NCI-H1105 treated with DMSO at 0.1 percent for 48 hours (cell line): Measurements from ENCODE around the gene GOLGA8N.
"Not testable (repeated sequence)": the region's sequence is repeated elsewhere in the genome, so short reads cannot be mapped to it uniquely, and the experiment has no call there.

Experiments used
- DNase-seq: peaks from one replicate; lab custom pipeline; 2025; lab: John Stamatoyannopoulos, UW

GOLGA8N gene

DNA sequence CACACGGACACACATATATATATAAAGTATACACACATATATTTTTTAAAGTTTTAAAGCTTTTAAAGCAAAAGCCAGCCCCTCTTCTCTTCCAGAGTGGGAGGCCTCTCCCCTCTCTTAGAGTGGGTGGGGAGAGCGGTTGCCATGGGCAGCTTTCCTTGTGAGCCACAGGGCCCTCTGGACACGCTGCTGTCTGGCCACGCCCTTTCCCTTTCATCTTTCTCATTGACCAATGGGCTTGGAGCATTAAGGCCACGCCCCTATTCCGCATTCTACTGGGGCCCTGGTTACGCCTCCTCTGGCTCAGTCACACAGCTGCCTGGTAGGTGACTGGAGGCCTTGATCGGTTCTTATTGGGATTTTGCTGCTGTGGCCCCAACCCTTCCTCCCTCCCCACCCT, at the start of gene GOLGA8N:
Gene GOLGA8N (plus strand): TSS at position 306 of the 400 bp plus-strand sequence.
- DNase-seq = not testable (repeated sequence)

DNA sequence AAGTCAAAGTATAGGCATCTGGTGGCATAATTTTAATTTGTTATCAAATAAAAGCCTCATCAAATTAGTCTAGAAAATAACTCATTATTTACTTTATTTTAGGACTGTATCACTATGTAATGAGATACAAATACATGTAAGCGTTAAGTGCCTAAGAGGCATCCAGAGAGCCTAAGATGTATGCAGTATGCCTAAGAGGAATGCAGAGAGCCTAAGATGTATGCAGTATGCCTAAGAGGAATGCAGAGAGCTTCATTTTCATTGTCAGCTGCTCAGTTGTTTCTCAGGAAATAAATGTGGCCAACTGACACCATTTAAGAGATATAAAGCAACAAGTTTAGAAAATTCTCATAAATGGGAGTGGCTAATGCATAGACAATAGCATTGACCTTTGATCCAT, 49.8 kb upstream of the GOLGA8N start:
- DNase-seq = not testable (repeated sequence)

DNA sequence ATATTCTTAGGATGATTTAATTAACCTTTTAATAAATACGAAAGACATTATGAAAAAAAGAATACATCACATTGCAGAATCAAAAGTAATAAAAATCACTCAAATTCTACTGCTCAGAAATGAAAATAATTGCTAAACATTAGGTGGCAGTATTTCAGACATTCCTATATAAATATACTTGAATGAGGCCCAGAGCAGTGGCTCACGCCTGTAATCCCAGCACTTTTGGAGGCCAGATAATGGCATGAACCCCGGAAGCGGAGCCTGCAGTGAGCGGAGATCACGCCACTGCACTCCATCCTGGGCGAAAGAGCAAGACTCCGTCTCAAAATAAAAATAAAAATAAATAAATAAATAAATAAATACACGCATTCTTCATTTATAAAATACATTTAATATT, 48.1 kb upstream of the GOLGA8N start:
- not testable (repeated sequence) for DNase-seq

DNA sequence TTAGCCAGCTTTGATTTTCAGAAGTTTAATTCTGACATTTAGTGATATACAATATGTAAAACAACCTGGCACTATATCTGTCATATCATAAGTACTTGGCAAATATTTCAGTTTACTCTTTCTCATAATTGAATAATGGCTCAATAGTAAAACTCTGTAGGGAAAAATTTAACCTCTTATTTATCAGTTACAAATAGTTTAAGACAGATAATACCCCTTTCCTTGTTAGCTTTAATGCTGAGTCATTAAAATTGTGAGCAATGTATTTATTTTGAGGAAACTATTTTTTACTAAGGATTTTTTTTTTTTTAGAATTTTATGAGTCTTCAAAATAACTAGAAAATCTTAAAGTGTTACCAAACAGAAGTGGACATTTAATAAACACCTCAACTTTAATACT, 38.7 kb upstream of the GOLGA8N start:
- not testable (repeated sequence) for DNase-seq

DNA sequence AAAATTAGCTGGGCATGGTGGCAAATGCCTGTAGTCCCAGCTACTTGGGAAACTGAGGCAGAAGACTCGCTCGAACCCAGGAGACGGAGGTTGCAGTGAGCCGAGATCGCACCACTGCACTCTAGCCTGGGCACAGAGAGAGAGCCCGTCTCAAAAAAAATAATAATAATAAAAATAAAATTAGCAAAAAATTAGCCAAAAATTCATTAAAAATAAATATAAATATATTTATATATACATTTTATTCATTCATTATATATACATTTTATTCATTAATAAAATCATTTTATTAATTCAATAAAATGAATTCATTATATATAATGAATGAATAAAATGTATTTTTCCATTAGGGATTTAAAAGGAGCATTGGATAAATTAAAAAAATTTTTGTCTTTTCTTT, 31.1 kb upstream of the GOLGA8N start:
- not testable (repeated sequence) for DNase-seq

DNA sequence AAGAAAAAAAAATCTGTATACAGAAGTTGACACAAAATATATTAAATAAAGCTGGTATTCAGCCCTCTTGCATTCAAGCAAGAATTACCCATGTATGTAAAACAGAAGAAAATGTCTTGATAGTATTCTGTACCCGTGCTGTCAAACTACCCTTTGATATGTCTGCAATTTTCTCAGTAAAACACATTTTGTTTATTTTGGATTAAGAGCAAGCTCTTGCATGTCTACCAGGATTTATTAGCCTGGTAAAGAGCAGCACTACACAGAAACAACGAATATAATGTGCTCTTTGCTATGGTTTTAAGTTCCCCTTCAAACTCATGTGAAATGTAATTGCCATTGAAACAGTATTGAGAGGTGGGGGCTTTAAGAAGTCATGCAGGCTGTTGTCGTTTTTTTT, 24.3 kb upstream of the GOLGA8N start:
- DNase-seq = not testable (repeated sequence)

DNA sequence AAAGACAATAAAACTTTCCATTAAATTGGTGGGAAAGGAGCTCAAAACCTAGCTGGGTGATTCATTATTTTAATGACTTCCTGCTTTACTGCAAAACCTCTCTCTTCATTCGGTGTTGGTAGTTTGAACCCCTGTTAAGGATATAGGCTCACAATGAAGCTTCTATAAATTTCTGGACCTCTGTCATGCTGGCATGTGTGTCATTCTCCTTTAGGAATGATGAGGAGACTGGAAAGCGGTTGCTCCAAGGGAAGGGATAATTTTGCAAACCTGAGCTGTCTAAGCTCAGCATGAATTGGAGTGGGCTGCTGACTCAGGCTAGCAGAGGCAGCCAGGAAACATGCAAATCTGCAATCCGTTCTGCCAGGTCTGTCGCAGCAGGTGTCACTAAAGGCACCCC, 14.8 kb upstream of the GOLGA8N start:
- DNase-seq = not testable (repeated sequence)

DNA sequence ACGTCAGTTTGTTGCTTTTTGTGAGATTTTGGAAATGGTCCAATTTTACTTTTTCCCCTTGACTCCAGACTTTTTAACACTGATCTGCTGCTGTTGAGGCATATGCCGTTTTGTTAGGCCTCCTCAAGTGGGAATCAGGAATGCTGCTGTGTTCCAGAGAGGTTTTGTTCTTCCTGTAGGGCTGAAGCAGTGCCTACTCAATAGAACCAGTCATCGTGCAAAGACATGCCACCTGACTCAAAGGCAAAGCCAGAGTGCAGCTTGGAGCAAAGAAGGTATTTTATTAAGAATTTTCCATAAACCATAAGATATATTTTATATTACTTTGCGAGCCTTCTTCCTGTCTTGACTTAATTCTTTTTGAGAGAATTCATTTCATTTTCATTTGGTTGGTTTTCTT, 7.4 kb upstream of the GOLGA8N start:
- not testable (repeated sequence) for DNase-seq

DNA sequence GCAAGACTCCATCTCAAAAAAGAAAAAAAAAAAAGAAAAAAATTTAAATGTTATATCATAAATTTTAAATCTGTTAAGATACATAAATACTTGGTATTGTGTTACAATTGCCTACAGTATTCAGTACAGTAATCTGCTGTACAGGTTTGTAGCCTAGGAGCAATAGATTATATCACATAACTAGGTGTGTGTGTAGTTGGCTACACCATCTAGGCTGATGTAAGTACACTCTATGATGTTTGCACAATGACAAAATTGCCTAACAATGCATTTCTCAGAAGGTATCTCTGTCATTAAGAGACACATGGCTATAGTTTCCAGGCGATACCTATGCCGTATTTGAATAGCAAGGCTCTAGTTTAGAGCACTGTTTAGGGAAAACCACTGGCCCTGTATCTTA, 16.3 kb downstream of the GOLGA8N start:
- DNase-seq = not testable (repeated sequence)

DNA sequence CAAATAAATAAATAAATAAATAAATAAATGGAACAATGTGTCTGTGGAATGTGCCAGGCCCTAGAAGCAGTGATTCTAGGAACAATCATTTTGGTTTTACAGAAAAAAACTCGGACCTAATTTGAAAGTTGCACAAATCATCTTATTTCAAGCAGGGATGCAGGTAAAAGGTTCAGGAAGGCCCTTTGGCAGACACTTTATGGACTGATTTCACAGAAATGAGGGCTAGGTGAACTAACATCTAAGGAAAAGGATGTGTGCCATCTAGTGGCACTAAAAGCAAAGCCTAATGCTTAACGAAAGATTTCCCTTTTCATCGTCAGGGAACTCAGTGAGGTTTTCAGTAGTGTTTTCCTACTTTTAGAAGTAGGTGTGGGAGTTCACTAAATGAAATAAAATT, 17.5 kb downstream of the GOLGA8N start:
- not testable (repeated sequence) for DNase-seq

DNA sequence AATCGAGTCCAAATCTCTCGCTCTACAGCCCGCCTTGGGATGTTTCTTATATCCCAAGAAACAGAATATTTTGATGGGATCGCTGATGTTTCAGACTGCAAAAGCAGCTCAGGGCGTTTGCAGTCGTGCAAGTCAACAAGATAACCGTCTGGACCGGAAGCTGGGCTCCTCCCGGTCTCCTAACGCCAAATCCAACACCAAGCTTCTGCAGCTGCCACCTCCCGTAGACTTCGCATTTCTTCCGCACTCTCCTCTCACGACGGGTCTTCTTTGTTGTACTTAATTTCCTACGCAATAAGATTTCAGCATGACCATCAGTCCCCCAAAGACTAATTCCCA, 21.4 kb downstream of the GOLGA8N start:
- not testable (repeated sequence) for DNase-seq

DNA sequence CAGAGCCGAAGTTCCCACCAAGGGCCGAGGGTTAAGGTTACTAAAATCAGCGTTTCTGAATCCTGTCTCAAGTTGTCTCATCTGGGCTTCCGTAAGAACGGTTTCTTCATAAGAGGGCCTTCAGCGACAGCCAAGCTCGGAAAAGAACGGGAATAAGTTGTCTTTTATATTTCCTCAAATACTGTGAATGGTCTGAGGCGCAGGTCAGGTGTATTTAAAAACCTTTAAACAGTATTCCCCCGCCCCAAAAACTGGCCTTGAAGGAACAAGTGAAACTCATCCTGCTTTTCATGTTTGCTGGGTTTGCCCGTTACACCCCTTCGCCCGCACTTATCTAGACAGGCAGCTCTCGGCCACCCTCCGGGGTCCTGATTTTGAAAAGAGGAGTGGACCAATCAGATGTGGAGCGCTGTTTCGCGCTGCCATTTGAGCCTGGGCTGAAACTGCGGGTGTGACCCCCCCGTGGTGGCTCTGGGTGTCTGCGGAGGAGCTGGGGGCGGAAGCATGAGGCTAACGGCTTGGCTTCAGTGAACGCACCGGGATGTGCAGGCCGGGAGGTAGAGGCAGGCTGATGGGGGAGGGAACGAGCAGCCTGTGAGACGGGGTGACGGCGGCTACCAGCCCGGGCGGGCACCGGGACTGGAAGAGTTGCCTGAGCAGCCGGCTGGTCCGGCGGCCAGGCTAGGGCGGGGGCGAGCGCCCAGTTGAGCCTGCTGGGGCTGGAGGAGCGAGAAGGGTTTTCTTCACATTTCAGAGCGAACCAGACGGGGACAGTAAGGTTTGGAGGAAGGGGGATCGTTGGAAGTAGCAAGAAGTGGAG, 22.0 kb downstream of the GOLGA8N start, which contains the start of gene ARHGAP11A:
Gene ARHGAP11A (plus strand): TSS at position 454 of the 820 bp plus-strand sequence. CDS start 708 bp downstream, outside the sequence.
- not testable (repeated sequence) for DNase-seq

DNA sequence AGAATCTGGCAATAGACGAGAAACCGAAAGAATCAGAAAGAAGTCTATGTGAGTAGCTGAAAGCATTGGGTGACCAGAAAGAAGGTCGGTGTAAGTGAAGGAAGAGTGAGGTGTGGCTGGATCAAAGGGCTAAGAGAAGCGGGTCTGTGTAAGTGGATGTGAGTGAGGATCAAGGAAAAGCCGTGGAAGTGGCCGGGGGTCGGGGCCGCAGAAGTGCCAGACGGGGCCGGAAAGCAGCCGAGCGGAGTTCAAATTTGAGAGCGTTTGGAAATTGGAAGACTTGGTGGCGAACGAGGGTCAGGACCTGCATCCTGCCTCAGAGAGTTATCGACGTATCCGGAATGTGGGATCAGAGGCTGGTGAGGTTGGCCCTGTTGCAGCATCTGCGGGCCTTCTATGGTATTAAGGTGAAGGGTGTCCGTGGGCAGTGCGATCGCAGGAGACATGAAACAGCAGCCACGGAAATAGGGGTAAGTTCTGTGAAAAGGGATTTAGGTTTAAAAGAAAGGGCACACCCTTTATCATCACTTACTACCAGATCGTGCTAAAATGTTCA, 22.7 kb downstream of the GOLGA8N start:
- not testable (repeated sequence) for DNase-seq

DNA sequence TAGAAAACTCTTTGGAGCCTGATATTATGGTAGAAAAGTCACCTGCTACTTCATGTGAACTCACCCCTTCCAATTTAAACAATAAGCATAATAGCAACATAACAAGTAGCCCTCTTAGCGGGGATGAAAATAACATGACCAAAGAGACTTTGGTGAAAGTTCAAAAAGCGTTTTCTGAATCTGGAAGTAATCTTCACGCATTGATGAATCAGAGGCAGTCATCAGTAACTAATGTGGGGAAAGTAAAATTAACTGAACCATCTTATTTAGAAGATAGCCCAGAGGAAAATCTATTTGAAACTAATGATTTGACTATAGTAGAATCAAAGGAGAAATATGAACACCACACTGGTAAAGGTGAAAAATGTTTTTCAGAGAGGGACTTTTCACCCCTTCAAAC, 43.2 kb downstream of the GOLGA8N start:
- no peak for DNase-seq

DNA sequence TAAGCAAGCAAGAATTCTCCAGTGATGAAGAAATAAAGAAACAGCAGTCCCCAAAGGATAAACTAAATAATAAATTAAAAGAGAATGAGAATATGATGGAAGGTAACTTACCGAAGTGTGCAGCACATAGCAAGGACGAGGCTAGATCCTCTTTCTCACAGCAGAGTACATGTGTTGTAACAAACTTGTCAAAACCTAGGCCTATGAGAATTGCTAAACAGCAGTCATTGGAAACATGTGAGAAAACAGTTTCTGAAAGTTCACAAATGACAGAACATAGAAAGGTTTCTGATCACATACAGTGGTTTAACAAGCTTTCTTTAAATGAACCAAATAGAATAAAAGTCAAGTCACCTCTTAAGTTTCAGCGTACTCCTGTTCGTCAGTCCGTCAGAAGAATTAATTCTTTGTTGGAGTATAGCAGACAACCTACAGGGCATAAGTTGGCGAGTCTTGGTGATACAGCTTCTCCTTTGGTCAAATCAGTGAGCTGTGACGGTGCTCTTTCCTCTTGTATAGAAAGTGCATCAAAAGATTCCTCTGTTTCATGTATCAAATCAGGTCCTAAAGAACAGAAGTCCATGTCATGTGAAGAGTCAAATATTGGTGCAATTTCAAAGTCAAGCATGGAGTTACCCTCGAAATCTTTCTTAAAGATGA, 43.8 kb downstream of the GOLGA8N start:
- DNase-seq = no peak

DNA sequence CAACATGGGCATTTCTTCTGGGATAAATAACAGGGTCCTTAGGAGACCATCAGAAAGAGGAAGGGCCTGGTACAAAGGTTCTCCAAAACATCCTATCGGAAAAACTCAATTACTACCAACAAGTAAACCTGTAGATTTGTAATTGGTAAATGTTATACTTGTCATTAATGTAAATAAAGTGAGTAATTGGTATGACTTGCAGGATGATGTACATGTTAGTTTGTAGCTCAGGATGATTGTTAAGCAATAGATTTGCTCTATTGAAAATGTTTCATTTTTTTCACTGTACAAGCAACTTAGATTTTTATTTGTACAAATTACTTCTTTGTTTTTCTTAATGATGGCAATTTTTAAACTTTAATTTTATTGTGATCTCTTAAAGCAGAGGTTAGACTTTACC, 44.4 kb downstream of the GOLGA8N start:
- DNase-seq = no peak

DNA sequence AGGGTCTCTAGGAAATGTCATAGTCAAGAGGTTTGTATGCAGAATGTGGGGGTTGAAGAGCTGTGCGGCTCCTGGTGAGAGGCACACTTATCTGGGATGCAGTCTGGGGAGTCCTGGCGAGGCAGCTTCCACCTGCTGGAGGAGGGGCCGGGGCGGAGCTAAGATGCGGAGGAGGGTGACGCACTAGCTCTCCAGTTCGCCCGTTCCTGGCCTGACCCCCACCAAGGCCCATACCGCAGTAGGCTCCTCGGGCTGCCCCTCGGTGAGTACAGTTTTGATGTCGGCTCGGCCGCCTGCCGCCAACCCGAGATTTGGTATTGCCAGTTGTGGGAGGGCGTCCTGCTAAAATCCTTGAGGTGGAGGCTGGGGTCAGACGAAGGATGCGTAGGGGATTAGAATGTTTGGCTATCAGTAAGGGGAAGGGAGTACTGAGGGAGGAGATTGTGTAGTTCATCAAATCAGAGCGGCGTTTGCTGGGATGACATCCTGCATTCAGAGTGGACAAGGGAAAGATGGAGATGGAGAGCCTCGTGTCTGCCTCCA, 48.3 kb downstream of the GOLGA8N start, which contains the start of gene SCG5:
Gene SCG5 (plus strand): TSS at position 194 of the 543 bp plus-strand sequence. CDS start 1,883 bp downstream, outside the sequence.
- peak; percentile 83 for DNase-seq

DNA sequence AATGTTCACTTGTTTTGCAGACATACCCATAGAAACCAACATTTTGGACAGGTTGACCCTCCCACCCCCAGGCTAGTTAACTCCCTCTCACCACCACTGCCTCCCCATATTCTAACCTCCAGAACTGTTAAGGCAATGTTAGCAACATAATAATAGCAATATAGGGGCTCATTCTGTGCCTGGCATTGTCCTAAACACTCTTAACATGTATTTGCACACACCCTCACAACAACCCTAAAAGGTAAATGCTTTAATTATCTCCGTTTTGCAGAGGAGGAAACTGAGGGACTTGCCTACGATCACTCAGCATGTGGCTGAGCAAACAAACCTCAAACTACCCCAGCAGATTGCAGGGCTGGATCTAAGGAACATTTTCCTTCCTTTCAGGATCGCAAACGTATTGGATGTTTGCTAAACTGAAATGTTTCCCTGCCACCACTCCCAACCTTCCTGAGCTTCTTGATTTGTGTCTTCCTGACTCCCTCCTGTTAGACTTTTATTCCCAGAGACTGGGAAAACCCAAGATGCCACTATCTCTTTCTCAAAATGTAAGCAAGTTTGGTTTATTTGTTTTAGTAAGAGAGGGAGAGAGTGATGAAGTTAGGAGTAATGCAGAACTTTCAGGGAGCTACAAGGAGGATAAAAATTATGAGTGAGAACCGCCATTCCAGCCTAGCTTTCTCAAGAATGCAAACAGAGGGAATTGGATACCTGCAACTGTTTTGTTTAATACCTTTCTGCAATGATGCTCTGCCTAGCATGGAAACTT, 49.6 kb downstream of the GOLGA8N start:
- no peak for DNase-seq

DNA sequence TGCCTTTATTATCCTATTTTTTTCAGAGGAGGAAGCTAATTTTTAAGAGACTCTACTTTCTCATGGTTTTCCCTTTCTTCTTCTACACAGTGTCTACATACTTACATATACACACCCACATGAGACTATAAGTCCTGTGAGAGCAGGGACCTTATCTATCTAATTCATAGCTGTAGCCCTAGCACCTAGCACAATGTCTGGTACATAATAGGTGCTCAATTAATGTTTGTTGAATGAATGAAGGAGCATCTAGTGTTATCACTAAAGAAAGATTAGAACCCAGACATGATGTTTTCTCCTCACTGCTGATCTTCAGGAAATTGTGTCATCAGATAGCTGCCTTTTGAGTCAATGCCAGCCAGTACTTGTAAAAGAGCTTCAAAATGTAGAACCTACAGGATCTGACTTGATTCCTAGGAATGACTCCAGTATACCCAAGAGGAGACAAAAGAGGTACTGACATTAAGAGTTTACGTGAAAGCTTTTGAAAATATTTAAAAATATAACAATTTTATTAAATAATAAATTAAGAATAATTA, 50.7 kb downstream of the GOLGA8N start:
- DNase-seq = no peak

DNA sequence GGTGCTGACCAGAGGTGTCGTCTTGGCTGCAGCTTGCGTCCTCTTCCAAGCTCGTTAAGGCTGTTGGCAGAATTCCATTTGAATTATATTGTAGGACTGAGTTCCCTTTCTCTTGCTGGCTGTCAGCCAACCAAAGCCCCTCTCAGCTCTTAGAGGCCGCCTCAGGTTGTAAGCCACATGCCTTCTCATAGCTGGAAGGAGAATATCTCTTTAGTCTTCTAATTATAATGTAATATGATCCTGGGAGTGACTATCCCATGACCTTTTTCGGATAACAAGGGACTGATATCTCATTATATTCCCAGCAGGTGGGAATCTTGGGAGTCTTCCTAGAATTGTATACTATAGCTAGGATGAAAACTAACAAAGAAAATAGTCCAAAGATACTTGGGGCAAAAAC, 53.0 kb downstream of the GOLGA8N start:
- peak; percentile 90 for DNase-seq

DNA sequence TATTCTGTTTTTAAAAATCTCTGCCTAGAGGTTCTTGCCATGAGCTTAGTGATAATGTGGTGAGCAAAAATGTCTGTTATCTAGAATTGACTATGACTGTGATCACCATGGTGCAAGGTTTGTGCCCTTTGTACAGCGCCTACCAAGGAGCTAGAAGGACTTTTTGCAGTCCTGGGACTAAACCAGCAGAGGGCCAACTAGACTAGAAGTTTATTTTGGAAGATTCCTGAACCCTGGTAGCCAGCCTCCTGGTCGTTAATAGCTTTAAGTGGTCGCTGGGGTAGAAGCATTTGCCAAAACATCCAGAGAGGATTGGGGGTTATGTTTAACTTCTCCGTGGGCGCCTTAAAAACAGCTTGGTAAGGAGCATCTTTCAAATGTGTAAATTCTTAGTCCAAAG, 56.1 kb downstream of the GOLGA8N start:
- no peak for DNase-seq
